Embryonic facial prominence (tissue), 1 donor: ENCODE measurements around the gene LMNTD2.

Source experiments
- DNase-seq: peaks from one replicate; pipeline ENCODE4 v3.0.0-alpha.2; 2016; ENCODE audit errors: extremely low spot score

The LMNTD2 gene

DNA sequence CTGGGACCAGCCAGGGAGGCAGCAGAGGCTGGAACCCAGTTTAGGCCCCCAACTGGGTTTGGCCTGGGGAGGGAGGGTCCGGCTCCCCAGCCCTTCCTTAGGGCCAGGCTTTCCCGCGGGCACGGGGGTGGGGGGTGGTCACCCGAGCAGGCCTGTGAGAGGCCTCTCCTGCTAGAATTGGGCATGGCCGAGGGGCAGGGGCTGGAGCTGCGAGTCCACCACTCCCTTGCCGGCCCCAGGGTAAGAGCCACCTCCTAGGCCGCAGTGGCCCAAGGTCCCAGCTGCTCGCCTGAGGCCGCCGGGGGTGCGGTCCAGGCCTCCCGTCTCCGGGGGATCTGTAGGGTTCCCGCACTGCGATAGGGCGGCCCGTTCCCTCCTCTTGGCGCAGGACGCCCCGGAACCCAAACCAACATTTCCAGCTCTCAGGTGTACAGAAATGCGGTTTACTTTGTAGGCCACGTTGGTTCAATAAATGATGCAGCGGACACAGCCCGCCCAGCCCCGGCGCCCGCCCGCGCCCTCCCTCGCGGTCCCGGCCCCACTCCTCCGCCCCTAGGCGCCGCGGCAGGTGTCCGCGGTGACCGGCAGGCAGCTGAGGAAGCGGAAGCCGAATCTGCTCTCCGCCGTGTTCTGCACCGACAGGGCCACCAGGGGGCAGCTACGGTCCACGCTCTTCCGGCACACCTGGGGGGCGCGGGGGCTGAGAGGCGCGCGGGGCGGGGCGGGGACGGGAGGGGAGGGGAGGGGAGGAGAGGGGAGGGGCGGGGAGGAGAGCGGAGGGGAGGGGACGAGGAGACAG is 5.9 kb downstream of the LMNTD2 start:
- DNase-seq = no peak

DNA sequence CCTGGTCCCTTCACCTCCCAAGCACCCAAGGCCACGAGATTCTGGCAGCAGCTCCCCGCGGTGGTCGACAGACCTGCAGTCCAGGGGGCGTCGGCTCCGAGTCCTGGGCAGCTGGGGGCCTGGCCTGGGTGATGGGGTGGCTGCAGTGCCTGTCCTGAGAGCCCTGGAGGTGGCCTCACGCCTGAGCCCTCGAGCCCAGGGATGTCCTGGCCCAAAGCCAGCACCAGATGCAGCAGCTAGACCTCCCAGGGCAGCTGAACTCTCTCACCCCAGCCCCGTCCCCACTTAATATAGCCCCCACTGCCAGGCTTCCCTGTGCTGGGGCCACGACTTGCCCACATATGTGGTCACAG is 6.6 kb downstream of the LMNTD2 start:
- DNase-seq = no peak

- DNase-seq = no peak
Observed at GRCh38 chr11:553083-553987, 7.2 kb downstream of the LMNTD2 start.

- DNase-seq = no peak
Observed at GRCh38 chr11:551596-551995, 8.9 kb downstream of the LMNTD2 start.

- DNase-seq = no peak
Observed at GRCh38 chr11:551131-551530, 9.4 kb downstream of the LMNTD2 start.

GRCh38 chr11:550746-551085 is 9.8 kb downstream of the LMNTD2 start:
- DNase-seq = no peak

- no peak for DNase-seq
Observed at GRCh38 chr11:550021-550745, 10.4 kb downstream of the LMNTD2 start.

GRCh38 chr11:548700-549603 is 11.6 kb downstream of the LMNTD2 start:
- DNase-seq = no peak

DNA sequence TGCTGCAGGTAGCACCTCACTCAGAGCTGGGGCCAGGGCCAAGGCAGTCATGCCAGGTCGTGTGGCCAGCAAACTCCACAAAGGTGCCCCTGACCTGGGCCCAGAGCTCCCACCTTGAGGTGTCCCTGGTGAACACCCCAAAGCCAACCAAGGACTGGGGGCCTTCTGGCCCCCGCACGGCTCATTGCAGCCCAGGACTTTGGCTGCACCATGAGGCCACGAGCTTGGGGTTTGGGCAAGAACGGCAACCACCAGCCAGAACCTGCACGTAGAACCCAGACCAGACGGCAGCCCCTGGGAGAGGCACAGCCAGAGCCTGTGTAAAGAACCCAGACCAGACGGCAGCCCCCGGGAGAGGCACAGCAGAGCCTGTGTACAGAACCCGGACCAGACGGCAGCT is 15.4 kb downstream of the LMNTD2 start:
- no peak for DNase-seq

GRCh38 chr11:544817-545166 is 15.7 kb downstream of the LMNTD2 start:
- DNase-seq = no peak

- no peak for DNase-seq
Observed at GRCh38 chr11:541433-541885, 19.1 kb downstream of the LMNTD2 start.

DNA sequence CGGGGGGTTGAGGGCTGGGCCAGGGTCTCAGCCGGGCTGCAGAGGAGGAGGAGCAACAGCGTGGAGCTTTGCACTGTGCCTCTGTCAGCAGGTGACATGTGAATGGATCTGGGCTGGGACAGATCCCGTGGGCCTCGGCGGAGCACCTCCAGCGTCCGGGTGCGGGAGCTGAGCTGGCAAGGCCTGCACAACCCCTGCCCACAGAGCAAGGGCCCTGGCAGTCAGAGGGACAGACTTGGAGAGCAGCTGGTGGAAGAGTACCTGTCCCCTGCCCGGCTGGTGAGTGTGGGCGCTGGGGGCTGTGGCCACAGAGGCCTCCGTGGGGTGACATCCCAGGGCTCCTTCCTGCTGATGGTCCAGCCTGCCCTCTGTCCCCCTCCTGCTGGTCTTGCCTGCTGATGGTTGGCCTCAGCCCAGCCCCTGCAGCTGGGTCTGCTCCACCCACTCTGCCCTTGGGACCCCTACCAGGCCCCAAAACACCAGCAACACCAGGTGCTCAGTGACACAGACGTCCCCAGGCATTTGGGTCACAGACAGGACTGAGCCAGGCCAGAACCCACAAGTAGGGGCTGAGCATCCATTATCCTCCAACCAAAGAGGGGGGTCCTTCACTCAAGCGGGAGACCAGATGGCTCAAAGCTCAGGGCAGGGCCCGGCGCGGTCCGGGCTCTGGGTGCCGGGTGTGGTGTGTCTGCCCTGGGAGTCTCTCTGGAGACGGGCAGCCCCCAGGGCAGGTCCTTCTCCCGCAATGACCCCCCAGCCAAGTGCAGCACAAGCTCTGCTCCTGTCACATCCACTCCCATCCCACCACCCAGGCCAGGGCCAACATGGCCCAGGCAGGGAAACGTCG is 19.7 kb downstream of the LMNTD2 start:
- no peak for DNase-seq

DNA sequence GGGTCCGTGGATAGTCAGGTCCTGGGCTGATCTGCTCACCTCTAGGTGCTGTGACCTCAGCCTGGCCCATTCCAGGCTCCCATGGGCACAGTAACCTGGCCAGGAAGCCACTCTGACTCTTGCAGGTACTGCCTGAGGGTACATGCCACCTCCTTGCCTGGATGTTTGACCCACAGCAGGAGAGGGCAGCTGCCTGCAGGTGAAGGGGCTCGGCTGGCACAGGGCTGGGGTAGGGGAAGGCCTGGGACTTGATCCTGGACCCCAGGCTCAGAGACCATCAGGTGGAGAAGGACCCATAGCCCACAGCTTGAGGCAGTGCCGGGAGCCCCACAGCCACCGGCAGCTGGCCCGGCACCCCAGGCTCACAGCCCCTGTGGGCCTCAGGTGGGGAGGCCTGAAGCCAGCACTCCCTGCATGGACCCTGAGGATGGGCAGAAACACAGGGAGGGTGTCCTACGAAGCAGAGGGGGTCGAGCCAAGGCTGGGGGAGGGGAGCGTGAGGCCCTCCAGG is 20.5 kb downstream of the LMNTD2 start:
- no peak for DNase-seq

GRCh38 chr11:538431-539051 is 22.0 kb downstream of the LMNTD2 start:
- no peak for DNase-seq

- DNase-seq = no peak
Observed at GRCh38 chr11:537622-538430, 22.7 kb downstream of the LMNTD2 start.

- no peak for DNase-seq
Observed at GRCh38 chr11:536841-537621, 23.5 kb downstream of the LMNTD2 start, which contains the start of gene LRRC56. TSS of gene LRRC56 (plus strand) at chr11:537527. CDS start at chr11:540685, 3,158 bp downstream.

- DNase-seq = peak; percentile 88
Observed at GRCh38 chr11:535519-536454, 24.8 kb downstream of the LMNTD2 start, which contains the start of gene HRAS. TSS of gene HRAS (minus strand) at chr11:535576.
